Superior temporal gyrus (tissue), 1 donor: ENCODE data around the gene TNFRSF6B.
"Not testable (repeated sequence)": the region's sequence is repeated elsewhere in the genome, so short reads cannot be mapped to it uniquely, and the experiment has no call there.

ENCODE experiments used
- DNase-seq: peaks from one replicate; pipeline ENCODE4 v3.0.0-alpha.2; 2016; ENCODE audit errors: extremely low spot score

Gene TNFRSF6B

DNA sequence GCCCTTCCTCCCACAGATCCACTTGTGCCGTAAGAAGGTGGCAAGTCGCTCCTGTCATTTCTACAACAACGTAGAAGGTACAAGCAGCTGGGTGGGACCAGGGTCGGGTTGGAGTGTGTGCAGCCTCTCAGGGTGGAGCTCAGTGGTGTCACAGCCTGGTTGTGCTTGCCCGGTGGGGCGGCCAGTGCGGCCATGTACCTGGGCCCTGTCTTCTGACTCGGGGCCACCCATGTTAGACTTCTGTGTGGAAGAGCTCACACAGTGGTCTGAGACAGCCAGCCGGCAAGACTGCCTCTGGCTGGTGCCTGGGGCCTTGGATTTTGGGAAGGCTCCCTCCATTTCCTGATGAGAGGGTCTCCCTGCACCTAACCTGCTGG lies 33.7 kb upstream of the TNFRSF6B start:
- no peak for DNase-seq

DNA sequence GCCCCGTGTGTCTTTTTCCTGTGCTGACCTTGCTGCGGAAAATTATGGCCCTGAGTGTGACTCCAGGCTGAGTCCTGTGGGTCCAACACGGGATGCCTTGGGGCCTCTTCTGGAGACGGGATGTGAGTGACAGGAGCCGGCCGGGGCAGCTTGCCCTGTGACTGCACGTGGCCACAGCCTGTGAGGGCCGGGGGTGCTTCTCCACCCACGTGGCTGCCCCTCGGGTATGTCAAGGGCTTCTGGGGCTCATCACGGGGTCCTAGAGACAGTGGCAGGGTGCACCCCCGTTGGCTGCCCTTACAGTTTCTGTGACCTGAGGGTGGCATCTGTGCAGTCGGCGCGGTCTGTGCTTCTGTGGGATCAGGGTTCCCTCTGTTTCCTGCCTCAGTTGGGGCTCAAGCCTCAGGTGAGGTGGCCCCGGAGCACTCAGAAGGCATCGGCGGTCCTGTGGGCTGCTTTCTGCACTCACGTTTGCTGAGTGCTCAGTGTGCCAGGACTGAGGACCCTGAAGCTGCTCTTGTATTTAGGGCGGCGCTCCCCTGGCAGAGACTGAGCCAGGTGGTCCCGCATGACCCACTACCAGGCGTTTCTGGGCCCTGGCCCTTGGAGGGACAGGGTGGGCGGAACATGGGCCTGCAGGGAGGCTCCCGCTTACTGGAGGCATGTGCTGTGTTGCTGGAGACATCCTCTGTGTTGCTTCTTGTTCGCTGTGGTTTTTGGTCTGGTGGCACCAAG lies 33.0 kb upstream of the TNFRSF6B start:
- no peak for DNase-seq

- DNase-seq: no peak
Measured at GRCh38 chr20:63664143-63664851, 32.2 kb upstream of the TNFRSF6B start.

GRCh38 chr20:63664861-63665594 lies 31.4 kb upstream of the TNFRSF6B start:
- DNase-seq: peak; percentile 52

DNA sequence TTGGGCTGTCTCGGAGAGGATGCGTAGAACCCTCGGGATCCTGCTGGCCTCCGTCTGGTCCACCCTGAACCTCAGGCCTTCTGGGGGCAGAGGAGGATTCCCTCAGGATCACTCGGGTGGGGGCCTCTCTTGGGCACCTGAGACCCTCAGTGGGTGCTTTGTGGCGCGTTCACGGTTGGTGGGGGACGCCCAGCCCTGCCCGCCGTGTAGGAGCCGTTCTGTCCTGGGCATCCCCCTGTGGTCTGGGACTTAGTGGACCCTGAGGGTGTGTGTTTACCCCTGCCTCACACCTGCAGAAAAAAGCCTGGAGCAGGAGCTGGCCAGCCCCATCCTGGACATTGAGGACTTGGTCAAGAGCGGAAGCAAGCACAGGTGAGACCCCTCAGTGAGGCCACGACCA lies 30.7 kb upstream of the TNFRSF6B start:
- no peak for DNase-seq

GRCh38 chr20:63667858-63668257 lies 28.6 kb upstream of the TNFRSF6B start:
- no peak for DNase-seq

DNA sequence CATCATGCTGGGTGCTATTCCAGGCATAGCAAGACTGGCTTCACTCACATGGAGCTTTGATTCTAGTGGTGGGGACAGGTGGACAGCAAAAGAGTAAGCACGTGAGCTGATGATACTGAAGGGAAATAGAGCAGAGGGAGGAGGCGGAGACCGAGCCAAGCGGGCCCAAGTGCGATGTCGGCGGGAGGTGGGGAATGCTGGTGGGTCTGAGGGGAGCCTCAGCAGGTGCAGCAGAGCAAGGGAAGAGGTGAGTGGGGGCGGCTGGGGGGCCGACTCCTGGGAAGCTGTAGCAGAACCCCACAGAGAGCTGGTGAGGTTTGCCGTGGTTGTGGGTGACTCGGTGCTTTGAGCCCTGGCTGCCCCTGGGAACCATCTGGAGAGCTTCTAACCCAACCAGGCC lies 28.1 kb upstream of the TNFRSF6B start:
- no peak for DNase-seq

- not testable (repeated sequence) for DNase-seq
Measured at GRCh38 chr20:63671695-63672094, 24.8 kb upstream of the TNFRSF6B start.

GRCh38 chr20:63672666-63673065 lies 23.8 kb upstream of the TNFRSF6B start:
- DNase-seq: no peak

DNA sequence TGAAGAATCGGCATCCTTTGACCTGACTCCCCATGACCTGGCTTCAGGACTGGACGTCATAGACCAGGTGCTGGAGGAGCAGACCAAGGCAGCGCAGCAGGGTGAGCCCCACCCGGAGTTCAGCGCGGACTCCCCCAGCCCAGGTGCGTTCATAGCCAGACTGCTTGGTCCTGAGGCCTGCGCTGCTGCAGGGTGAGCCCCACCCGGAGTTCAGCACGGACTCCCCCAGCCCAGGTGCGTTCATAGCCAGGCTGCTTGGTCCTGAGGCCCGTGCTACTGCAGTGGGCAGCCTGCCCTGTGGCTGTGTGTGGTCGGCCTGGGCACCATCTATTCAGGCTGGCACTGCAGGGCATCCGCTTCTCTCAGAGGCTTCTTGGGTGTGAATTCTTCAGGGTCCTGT lies 22.5 kb upstream of the TNFRSF6B start:
- DNase-seq: no peak

GRCh38 chr20:63675681-63676368 lies 20.6 kb upstream of the TNFRSF6B start:
- DNase-seq: no peak

GRCh38 chr20:63678071-63678470 lies 18.4 kb upstream of the TNFRSF6B start:
- no peak for DNase-seq

GRCh38 chr20:63678667-63679465 lies 17.6 kb upstream of the TNFRSF6B start:
- no peak for DNase-seq

- DNase-seq: no peak
Measured at GRCh38 chr20:63679799-63680305, 16.6 kb upstream of the TNFRSF6B start.

DNA sequence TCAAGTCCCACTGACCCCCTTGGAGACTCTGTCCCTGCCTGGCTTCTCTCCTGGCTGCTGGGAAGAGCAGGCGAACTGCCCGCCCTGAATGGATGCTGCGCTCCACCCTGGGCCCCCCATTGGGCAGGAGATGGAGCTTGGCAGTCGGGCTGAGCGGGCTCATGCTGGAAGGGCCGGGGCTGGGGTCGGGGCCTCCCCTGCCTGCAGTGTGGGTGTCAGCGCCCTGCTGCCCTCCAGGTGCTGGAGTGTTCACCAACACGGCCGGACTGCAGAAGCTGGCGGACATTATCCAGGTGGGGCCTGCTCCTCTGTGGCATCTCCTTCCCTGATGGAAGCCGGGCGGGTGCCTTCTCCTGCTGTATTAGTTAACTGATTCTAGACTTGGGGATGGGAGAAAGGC lies 16.0 kb upstream of the TNFRSF6B start:
- no peak for DNase-seq

- no peak for DNase-seq
Measured at GRCh38 chr20:63680857-63681608, 15.4 kb upstream of the TNFRSF6B start.

DNA sequence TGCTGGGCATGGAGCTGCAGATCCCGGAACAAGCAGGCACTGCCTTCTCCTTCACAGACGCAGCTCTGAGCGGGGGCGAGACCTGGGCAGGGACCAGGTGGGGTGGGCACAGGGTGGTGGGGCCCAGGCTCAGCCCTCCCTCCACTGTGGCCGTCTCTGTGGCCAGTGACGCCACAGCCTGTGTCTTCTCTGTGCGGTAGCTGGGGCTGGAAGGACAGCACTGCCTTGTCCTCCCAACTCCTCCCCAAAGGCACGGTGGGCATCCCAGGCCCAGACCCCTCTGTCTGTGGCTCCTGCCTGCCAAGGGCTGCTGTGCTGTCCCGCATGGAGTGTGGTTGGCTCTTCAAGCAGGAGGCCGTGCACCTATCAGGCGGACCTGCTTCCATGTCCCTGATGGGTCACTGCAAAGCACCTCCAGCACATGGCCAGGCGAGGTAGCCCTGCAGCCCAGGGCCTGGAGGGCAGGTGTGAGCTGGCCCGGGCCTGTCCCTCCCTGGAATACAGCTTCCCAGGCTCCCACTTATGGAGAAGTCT lies 14.8 kb upstream of the TNFRSF6B start:
- DNase-seq: no peak

DNA sequence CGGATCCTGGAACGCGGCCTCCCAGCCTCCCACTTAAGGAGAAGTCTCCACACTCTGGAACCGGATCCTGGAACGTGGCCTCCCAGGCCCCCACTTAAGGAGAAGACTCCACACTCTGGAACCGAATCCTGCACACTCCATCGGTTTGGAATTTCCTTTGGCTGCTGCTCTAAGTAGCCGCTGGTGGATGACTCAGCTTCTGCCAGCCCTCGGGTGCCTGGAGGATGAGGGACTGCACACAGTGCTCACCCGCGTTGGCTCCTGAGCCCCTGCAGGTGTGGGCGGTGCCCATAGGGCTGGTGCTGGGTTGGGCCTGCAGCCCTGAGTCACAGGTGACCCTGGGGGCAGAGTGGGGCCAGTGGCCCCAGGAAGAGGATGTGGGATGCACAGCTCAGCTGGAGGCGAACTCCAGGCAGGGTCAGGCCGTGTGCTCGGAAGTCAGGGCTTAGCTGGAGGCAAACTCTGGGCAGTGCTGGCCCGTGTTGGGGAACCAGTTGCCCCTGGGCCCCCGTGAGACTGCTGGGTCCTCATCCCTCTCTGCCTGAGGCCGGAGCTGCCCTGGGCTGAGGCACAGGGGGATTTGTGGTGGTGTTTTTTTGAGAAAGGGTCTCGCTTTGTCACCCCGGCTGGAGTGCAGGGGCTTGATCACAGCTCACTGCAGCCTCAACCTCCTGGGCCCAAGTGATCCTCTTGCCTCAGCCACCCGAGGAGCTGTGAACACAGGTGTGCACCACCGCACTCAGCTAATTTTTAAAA lies 13.9 kb upstream of the TNFRSF6B start:
- DNase-seq: peak; percentile 67

GRCh38 chr20:63685269-63686026 lies 11.0 kb upstream of the TNFRSF6B start:
- DNase-seq: no peak
